ENCODE data around the gene CDH16.

GRCh38 chr16:66953462-66954096 lies 34.9 kb upstream of the CDH16 start:
- TF ChIP-seq, protein P1, sequence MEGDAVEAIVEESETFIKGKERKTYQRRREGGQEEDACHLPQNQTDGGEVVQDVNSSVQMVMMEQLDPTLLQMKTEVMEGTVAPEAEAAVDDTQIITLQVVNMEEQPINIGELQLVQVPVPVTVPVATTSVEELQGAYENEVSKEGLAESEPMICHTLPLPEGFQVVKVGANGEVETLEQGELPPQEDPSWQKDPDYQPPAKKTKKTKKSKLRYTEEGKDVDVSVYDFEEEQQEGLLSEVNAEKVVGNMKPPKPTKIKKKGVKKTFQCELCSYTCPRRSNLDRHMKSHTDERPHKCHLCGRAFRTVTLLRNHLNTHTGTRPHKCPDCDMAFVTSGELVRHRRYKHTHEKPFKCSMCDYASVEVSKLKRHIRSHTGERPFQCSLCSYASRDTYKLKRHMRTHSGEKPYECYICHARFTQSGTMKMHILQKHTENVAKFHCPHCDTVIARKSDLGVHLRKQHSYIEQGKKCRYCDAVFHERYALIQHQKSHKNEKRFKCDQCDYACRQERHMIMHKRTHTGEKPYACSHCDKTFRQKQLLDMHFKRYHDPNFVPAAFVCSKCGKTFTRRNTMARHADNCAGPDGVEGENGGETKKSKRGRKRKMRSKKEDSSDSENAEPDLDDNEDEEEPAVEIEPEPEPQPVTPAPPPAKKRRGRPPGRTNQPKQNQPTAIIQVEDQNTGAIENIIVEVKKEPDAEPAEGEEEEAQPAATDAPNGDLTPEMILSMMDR (IDR thresholded peaks at IDR 0.05), result no peak
- no peak for TF ChIP-seq POLR2A (IDR thresholded peaks at IDR 0.05)

Data from heart left ventricle (tissue), 13 donors.